Umbilical cord (tissue), 2 donors: Measurements from ENCODE around the gene ERAL1. TPM values are rescaled to one million over a fixed set of nuclear protein-coding genes. Genes with fewer than 3 reads are reported as not detected.
"Not testable (repeated sequence)": the region's sequence is repeated elsewhere in the genome, so short reads cannot be mapped to it uniquely, and the experiment has no call there.

Experiments
- DNase-seq: peaks from one replicate; pipeline ENCODE4 v3.0.0-alpha.2; 2015; ENCODE audit warnings: low spot score
- total RNA-seq: library from RNA; depleted of rRNA; stranded (reverse); fragments of >200 nt; gene quantifications from one replicate; pipeline ENCODE4 v1.2.3, GENCODE V29; 2014; ENCODE audit warnings: low replicate concordance; ENCODE audit not compliant: insufficient read depth

The ERAL1 gene
- total RNA-seq, 1 donor from 2014 or later = 8.7 TPM

DNA sequence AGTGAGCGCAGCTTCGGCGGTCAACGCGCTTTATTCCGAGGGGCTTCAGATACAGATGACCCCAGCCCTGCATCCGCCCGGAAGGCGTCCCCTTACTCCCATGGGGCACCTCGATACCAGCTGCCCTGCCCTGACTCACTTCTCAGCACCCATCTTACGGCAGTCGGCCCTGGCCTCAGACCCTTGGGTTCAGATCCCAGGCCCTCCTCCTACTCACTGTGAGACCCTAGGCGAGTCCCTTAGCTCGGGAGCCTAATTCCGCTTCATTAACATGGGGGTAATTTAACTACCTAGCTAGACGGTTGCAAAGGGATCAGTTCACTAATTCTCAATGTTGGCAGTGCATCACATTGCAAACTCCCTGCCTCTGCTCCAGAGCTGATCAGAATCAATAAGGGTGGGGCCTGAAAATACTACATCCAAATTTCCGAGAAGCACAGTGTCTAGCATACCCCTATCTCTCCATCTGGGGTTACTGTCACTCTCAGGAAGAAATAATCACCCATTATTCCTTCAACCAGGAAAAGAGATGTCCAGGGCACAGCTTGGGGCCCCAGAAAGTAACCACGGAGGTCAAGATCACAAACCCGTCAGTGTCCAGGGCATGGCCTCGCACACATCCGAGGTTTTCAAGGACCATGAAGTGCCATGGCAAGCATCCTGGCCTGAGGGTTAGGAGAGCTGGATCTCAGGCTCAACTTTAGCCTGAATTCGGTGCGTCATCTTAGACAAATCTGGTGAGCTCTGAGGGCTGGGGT lies 43.1 kb downstream of the ERAL1 start:
- DNase-seq = no peak

DNA sequence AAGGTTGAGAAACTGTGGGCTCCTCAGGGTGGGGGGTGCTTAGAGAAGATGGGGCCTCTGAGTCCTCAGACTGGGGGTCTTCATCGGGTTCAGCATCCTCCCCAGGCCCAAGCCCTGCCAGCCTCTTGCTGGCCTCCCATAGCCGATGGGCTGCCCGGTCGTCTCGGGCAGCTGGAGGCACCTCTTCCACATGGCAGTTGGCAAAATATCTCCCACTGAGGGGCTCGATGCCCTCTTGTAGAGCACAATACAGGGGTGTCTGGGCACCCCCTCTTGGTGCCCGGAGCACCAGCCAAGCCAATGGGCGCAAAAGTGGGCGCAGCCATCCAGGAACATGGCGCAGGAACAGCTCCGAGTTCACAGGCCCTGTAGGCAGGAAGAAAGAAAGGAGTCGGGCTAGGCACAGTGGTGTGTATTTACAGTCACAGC lies 43.7 kb downstream of the ERAL1 start:
- no peak for DNase-seq

DNA sequence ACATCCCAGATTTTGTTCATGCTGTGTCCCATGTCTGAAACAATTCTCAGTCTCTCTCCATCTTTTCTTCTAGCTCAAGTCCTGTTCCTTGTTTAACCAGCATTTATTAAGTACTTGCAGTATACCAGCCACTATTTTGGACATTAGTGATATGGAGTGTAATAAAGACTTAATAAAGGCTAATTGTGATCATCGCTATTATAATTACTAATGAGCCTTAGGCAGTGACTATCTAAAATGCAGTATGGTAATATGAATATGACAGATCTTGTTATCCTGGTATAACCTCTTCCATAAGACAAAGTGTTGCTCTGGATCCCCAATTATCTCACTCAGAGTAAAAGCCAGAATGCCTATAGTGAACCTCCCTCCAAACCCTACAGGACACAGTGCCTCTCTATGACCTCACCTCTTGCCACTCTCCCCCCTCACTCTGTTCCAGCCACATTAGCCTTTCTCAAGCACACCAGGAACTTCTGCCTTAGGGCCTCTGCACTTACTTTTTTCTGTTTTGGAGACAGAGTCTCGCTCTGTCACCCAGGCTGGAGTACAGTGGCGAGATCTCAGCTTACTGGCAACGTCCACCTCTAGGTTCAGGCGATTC lies 44.5 kb downstream of the ERAL1 start:
- no peak for DNase-seq

DNA sequence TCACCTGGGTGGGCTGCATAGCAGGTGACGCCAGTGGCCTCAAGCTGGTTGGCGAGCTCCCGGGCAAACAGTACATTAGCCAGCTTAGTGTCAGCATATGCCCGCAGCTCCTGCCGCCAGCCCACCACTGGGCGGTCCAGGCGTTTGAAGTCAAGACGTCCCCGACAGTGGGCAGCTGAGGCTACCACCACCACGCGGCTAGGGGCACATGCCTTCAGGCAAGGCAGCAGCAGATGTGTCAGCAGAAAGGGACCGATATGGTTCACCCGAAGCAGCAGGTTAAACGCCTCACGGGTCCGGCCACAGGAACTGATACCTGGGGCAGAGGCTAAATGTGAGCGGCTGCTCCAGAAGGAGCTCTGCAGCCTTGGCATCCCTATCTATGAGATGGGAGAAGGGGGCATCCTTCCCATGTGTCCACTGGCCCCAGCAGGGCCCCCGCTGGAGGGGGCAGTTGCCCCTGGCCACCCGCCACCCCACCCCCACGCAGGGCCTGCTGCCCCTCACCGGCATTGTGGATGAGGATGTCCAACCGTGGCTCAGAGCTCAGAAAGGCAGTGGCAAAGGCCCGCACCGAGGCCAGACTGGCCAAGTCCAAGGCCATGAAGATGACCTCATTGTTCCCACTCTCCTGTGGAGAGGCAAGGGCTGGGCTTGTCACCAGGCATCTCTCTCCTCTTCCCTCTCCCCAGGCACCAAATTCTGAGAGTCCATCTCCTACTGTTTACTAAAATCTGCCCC lies 46.3 kb downstream of the ERAL1 start:
- DNase-seq = no peak

DNA sequence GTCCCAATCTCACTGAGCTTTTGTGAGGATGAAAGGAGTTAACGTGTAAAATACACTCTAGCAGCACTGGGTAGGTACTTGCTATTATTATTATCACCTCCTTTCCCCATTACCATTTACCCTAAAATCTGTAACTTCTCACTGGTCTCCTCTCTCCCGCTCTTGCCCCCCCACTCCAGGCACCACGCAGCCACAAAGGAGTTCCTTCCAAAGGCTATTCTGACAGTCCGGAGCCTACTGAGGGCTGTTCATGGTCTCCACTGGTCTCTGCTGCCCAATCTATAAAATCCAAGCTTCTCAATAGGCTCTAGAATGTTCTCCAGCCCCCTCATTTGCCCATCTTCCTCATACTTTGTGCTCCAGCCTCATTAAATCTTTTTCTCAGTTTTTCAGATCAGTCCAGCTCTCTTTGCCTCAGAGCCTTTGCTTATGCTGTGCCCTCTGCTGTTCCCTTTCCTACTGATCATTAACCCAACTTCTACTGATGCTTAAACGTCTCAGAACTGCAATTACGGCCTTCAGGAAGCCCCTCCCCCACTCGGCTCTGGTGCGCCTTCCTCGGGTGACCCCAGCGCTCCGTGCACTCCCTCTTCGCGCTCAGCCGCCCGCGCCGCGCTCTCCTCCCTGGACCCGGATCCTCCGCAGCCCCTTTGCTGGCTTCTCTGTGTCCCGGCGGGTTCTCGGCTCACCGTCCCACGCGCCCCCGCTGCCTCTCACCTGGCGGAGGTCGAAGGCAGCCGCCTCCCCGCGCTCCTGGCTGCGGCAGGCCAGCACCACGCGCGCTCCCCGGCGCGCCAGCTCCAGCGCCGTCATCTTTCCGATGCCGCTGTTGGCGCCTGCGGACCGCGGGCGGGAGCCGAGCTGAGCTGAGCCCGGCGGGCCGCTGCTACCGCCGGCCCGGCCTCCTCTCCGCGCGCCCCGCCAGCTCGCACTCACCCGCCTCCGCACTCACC lies 47.3 kb downstream of the ERAL1 start:
- DNase-seq = peak; percentile 47

DNA sequence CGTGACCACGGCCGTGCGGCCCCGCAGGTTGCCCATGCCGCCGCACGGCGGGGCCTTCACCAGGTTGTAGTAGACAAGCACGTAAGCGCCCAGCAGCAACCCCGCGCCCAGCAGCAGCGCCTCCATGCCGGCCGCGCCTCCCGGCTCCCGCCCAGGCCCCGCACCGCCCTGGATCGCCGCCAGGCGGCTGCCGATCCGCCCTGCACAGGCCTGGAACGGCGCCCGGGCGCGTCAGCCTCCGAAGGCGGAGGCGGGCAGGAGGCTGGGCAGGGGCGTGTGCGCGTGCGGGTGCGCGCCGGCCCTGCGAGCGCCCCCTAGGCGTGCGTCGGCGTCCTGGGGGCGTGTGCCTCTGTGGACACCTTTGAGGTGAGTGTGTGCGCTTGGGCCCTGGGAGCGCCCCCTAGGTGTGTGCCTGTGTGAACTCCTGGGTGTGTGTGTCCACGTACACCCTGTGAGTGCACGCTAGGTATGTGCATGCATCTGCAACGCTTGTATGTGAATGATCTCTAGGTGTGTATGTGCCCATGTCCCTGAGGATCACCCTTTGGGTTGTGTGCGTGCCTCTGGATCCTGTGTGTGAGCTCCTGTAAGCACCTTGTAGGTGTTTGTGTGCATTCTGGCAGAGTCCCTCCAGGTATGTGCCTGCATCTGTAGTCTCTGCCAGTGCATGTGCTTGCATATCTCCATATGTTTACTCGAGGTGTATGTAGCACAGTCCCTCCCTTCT lies 48.2 kb downstream of the ERAL1 start, which contains the start of gene DHRS13:
TSS of gene DHRS13 (minus strand) at position 261 of the 727 bp plus-strand sequence. CDS start at position 126, 135 bp downstream.
- DNase-seq = peak; percentile 88

DNA sequence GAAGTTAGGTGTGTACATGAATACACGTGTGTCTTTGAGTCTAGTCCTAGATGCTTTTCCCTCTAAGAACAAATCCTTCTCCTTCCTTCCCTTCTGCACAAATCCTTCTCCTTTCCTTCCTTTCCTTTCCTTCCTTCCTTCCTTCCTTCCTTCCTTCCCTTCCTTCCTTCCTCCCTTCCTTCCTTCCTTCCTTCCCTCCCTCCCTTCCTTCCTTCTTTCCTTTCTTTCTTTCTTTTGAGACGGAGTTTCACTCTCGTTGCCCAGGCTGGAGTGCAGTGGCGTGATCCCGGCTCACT lies 48.7 kb downstream of the ERAL1 start:
- not testable (repeated sequence) for DNase-seq

DNA sequence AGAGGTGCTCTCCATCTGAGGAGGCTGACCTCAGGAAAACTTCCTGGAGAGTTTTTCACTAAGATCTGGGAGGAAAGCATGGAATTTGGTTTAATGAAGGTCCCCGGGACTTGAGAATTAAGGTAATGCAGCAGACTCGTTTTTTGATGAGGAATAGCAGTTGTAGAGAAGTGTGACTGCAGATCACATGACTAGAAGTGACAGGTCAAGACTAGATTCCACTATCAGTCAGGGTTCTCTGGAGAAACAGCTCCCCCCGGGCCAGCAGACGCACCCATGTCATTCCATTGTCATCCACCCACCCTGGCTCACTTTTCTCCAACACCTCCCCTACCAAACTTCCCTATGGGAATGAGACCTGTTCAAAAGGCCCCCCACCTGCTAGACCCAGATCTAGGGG lies 50.0 kb downstream of the ERAL1 start:
- no peak for DNase-seq

DNA sequence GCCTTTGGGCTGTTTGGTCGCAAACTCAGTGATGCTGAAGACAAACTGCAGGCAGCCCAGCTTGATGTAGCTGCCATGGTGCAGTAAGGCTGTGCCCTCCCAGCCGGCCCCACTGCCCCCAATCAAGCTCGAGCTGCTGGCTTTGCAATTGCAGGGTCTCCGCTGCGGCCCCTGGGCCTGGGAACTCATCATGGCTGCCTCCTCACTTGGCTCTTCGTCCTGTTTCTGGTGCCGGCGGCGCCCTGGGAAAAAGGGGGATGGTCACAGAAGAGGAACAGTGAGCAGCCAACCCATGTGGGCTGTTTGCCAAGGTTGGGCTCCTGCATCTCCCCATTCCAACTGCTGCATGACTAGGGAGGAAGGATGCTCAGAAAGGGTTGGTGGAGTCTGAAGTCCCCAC lies 51.5 kb downstream of the ERAL1 start:
- DNase-seq = no peak

DNA sequence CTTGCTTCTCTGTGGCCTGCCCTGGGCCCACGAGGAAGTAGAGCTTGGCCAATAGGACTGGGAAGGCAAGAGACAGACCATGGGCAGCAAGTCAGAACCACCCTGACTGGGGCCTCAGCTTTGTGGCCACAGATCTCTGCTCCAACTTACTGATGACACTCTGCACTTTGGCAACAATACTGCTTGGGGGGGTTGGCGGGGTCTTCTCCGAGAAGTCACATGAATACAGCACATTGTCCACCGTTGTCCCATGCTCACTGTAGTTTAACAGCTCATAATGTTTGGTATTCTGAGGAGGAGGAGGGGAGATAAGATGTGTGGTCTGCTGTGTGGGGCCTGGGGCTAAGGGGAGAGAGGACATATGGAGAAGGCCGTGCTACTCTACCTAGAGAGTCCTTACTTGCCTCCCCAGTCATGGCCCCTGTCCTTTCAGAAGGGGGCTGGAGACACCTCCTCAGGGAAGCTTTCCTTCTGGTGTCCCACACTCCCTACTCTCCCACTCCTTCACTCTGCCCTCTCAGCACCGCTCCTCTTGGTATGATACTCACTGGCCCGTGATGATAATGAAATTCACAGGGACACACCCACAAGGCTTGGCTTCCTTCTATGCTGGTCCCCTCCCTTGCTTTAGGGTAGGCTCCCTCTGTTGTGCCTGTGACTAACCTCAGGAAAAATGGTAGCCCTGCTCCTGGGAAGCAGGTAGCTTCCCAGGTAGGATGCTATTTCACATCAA lies 52.1 kb downstream of the ERAL1 start:
- DNase-seq = no peak

DNA sequence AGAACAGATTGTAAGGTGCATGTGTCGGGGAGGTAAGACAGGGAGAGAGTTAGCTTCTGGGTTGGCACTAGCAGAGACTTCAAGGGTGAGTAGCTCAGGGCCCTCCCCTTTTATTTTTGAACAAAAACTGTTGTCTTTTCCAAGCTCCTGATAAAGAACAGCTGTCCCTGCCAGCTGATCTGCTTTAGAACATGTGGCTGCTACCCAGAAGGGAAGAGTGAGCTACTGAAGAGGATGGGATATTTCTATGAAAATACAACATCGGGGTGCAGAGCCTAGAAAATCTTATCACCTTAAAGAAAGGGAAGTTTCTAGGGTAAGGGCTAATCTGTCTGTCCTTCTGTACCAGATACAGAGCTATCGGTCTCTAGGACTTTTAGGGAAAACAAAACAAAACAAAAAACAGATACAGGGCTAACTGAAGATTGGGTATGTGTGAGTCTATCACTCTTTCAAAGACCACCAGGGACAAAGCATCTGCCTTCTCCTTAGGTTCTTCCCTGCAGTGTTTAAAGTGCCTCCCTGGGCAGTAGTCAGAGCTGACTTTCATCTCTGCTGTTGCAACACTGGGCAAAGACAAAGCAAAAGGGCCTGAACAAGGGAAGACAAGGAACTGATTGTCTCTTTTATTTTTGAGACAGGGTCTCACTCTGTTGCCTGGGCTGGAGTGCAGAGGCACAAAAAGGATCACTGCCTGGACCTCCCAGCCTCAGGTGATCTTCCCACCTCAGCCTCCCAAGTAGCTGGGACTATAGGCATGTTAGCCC lies 53.1 kb downstream of the ERAL1 start:
- DNase-seq = peak; percentile 37

DNA sequence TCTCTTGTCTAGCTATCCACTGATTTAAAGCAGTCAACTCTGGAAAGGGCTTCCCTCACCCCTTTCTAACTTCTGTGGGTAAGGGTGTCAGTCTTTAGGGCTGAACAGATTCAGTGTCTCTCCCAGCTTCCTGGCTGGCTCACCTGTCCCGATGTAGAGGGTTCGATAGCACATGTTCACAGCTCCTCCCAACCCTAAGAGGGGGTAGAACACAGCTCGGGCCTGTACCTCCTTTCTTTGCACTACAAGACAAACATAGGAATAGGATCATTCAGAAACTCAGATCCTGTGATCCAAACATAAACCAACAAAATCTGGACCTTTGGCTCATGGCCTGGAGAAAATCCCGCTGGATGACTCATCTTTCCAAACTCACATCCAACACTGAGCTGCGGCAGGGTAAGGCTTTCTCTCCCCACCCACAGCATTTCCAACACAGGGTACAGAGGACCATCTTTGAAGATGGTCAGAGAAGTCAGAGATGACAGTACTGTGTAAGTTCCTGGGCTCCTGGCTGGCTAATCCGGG lies 53.9 kb downstream of the ERAL1 start:
- peak; percentile 93 for DNase-seq

DNA sequence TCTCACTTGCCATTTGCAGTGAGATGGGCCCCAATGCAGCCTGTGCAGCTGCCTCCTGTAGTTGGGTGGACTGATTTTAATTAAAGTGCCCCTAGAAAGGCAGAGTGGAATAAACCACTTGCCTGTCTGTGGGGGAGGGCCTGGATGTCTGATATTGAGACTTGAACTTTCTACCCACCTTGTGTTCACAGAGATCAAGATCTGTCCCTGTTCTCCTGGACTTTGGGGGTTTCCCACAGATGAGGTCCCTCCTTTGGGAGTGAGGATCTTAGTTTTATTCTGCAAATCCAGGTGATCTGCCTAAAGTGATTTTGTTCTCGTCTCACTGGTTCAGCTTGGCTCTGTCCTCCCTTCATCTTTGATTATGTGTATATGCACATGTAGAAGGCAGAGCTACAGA lies 55.7 kb downstream of the ERAL1 start:
- no peak for DNase-seq

Other genes with a start within 250 kb of the ERAL1 start
- gene RSKR, start 240.8 kb upstream of the ERAL1 start, total RNA-seq = 15.2 TPM
- gene BLTP2, start 209.9 kb upstream of the ERAL1 start, total RNA-seq = 63.3 TPM
- gene SDF2, start 193.1 kb upstream of the ERAL1 start, total RNA-seq = 44.8 TPM
- gene SUPT6H, start 192.8 kb upstream of the ERAL1 start, total RNA-seq = 40.4 TPM
- 18.1 TPM for gene PROCA1, start 143.1 kb upstream of the ERAL1 start, total RNA-seq
- gene RAB34, start 137.1 kb upstream of the ERAL1 start, total RNA-seq = 149 TPM
- 698 TPM for gene RPL23A, start 135.0 kb upstream of the ERAL1 start, total RNA-seq
- 5.1 TPM for gene TLCD1, start 128.8 kb upstream of the ERAL1 start, total RNA-seq
- gene NEK8, start 126.2 kb upstream of the ERAL1 start, total RNA-seq = 0.24 TPM
- 15.2 TPM for gene TRAF4, start 111.0 kb upstream of the ERAL1 start, total RNA-seq
- gene FAM222B, start 12.2 kb upstream of the ERAL1 start, total RNA-seq = 0.48 TPM
- gene FLOT2, start 42.7 kb downstream of the ERAL1 start, total RNA-seq = 18.8 TPM
- gene DHRS13, start 48.1 kb downstream of the ERAL1 start, total RNA-seq = 7.9 TPM
- gene PHF12, start 96.5 kb downstream of the ERAL1 start, total RNA-seq = 28.6 TPM
- 1.7 TPM for gene SEZ6, start 151.0 kb downstream of the ERAL1 start, total RNA-seq
- 0.48 TPM for gene PIPOX, start 188.1 kb downstream of the ERAL1 start, total RNA-seq